ENCODE results near the gene RNF11.

GRCh38 chr1:51298322-51298705 lies 62.2 kb downstream of the RNF11 start:
- TF ChIP-seq CTCF (IDR thresholded peaks at IDR 0.05 in 4 of 5, conservative IDR thresholded peaks at IDR 0.05 in 1 of 5) = no peak
- TF ChIP-seq POLR2A (IDR thresholded peaks at IDR 0.05) = no peak

All from gastrocnemius medialis (tissue), 4 donors.